Measurements from ENCODE around the gene KIFC3. TPM values are rescaled to one million over a fixed set of nuclear protein-coding genes. Genes with fewer than 3 reads are reported as not detected.
"Not testable (repeated sequence)": the region's sequence is repeated elsewhere in the genome, so short reads cannot be mapped to it uniquely, and the experiment has no call there.

The KIFC3 gene
- total and polyA plus RNA-seq, 5 donors, result 39.9 to 67.5 (median 49.8) TPM

DNA sequence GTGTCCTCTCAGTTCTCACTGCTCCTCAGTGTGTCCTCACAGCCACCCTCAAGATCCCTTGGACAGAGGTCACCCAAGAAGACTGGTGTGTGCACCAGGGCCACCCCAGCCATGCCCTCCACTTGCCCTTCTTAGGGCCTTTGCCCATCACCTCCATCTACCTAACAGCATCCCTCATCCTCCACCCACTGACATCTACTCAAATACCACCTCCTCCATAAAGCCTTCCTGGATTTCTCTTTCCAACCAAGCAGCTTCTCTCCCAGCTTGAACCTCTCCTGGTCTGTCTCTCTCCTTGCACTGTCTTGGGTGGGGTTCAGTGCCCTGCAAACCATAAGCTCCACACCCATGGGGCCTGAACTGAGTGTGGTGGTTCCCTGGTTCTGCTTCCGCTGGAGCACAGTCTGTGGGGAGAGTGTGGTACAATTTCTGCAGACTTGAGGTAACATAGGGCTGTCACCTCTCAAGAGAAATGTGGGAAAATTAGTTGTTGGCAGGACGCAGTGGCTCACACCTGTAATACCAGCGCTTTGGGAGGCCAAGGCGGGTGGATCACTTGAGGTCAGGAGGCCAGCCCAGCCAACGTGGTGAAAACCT lies 52.3 kb downstream of the KIFC3 start:
- ATAC-seq (no peak), DNase-seq (peak in 1 of 3 donors; percentile 14)
- Histone ChIP-seq H3K4me3 (ENCODE audit: low read length) (no peak overlapping the region), H3K4me1 (ENCODE audit: control insufficient read depth, insufficient read depth, low read length) (no peaks in the 10 kb centered on the region), H3K9me3 (ENCODE audit: control insufficient read depth, low read length) (no peaks in the 10 kb centered on the region), H3K27me3 (ENCODE audit: control insufficient read depth, insufficient read depth) (no peaks in the 10 kb centered on the region), H3K27ac (ENCODE audit: low read length) (no peak overlapping the region)
- 90% methylated on average over 5 of the region's 5 CpGs for WGBS
- intact Hi-C loops (cut with DNase I), result loop anchor here in 2 of 4 donors (10.0 kb wide), 2 partner anchors 245 to 255 kb away; partner anchors contain the start of genes USB1 (in 1 of the 2) and ZNF319 (in 1 of the 2)

DNA sequence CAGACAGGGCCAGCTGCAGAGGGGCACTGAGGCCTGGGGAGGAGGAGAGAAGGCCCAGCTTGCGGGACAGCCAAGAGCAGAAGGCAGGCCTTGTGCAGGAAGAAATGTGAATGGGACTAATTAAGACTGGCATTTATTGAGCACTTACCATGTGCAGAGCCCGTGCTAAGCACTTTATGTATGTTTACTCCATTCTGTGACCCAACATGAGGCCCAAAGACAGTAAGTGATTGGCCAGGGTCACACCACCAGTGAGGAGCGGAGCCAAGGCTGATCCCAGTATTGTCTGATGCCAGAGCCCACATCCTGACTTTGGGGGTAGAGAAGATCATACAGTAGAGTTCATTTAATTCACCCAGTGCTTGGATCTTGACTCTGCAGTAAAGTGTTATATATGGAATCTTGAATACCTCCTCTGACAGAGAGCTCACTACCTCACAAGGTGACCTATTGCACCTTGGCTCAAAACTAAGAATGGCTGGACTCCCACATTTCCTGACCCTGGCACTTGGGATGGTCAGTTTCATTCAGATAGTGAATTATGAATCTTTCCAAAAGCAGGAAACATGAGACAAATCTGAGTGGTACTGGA lies 53.1 kb downstream of the KIFC3 start:
- no peaks in the 10 kb centered on the region for H3K27me3 ChIP-seq (ENCODE audit: control insufficient read depth, insufficient read depth)
- H3K9me3 ChIP-seq (ENCODE audit: control insufficient read depth, low read length), result no peaks in the 10 kb centered on the region
- WGBS, result 92% methylated on average over 3 of the region's 3 CpGs
- H3K4me1 ChIP-seq (ENCODE audit: control insufficient read depth, insufficient read depth, low read length), result no peaks in the 10 kb centered on the region
- no peak overlapping the region for H3K4me3 ChIP-seq (ENCODE audit: low read length)
- DNase-seq (no peak), ATAC-seq (no peak)
- intact Hi-C loops (cut with DNase I), result no loop called here
- H3K27ac ChIP-seq (ENCODE audit: low read length), result no peak overlapping the region

DNA sequence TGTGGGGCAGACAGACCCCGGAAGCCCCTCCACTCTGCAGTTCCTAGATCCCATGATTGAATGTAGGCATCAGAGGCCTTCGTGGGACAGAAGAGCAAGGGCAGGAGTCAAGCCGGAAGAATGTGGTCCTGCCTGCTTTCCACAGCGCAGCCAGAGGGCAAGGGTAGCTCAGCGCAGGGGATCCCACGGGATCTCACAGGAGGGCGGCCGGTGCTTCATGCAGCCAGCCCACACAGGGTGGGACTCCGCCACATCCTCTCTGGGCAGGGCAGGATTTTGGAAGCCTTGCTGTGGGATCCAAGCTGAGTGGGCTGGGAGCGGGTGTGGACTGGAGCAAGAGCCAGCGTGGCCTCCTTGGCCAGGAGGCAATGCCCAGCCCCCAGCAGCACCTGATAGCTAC lies 53.7 kb downstream of the KIFC3 start:
- intact Hi-C loops (cut with DNase I), result no loop called here
- ATAC-seq, result peak in 1 of 2 donors; percentile 34
- Histone ChIP-seq H3K9me3 (ENCODE audit: control insufficient read depth, low read length) (no peaks in the 10 kb centered on the region), H3K4me1 (ENCODE audit: control insufficient read depth, insufficient read depth, low read length) (no peaks in the 10 kb centered on the region), H3K27ac (ENCODE audit: low read length) (no peak overlapping the region), H3K4me3 (ENCODE audit: low read length) (no peak overlapping the region), H3K27me3 (ENCODE audit: control insufficient read depth, insufficient read depth) (no peaks in the 10 kb centered on the region)
- peak in 1 of 3 donors; percentile 28 for DNase-seq
- 74% methylated on average over 11 of the region's 11 CpGs for WGBS

DNA sequence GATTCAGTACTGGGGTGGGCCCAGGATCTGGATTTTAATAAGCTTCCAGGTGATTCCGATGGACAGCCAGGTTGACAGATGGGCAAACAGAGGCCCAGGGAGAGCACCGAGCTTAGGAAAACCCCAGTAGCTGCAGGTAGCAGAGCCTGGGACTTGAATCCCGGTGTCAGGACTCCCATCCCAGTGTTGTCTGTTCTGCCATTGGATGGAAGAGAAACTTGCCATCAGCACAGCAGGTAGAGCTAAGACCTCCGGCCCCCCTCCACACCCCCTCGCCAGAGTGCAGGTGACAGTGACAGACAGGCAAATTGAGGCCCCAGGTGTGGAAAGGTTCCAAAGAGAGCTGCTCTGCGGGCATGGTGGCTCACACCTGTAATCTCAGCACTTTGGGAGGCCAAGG lies 54.3 kb downstream of the KIFC3 start:
- no peak for ATAC-seq
- no peaks in the 10 kb centered on the region for H3K27me3 ChIP-seq (ENCODE audit: control insufficient read depth, insufficient read depth)
- no peaks in the 10 kb centered on the region for H3K4me1 ChIP-seq (ENCODE audit: control insufficient read depth, insufficient read depth, low read length)
- no peaks in the 10 kb centered on the region for H3K9me3 ChIP-seq (ENCODE audit: control insufficient read depth, low read length)
- intact Hi-C loops (cut with DNase I), result no loop called here
- H3K4me3 ChIP-seq (ENCODE audit: low read length), result no peak overlapping the region
- WGBS, result 94% methylated on average over 6 of the region's 6 CpGs
- DNase-seq, result no peak
- no peak overlapping the region for H3K27ac ChIP-seq (ENCODE audit: low read length)

DNA sequence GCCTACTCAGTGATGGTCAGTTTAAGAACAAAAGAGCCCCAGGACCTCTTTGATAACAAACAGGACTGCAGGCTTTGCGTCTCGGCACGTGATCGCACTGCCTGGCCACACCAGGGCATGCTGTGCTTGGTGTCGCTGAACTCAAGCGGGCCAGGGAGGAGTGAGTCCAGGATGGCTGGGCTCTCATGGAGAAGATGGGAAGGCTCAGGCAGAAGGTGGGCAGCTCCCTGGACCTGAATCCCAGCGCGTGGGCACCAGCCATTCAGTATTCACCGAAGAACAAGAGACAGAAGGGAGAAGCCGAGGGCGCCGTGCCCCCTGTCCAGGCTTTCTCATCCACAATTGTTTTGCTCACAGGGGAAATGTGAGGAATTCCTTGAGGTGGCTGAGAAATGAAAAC lies 54.8 kb downstream of the KIFC3 start:
- DNase-seq (peak in 1 of 3 donors; percentile 14), ATAC-seq (no peak)
- Histone ChIP-seq H3K27me3 (ENCODE audit: control insufficient read depth, insufficient read depth) (no peaks in the 10 kb centered on the region), H3K9me3 (ENCODE audit: control insufficient read depth, low read length) (no peaks in the 10 kb centered on the region), H3K4me3 (ENCODE audit: low read length) (no peak overlapping the region), H3K4me1 (ENCODE audit: control insufficient read depth, insufficient read depth, low read length) (no peaks in the 10 kb centered on the region), H3K27ac (ENCODE audit: low read length) (no peak overlapping the region)
- intact Hi-C loops (cut with DNase I), result no loop called here
- WGBS, result 93% methylated on average over 12 of the region's 12 CpGs

DNA sequence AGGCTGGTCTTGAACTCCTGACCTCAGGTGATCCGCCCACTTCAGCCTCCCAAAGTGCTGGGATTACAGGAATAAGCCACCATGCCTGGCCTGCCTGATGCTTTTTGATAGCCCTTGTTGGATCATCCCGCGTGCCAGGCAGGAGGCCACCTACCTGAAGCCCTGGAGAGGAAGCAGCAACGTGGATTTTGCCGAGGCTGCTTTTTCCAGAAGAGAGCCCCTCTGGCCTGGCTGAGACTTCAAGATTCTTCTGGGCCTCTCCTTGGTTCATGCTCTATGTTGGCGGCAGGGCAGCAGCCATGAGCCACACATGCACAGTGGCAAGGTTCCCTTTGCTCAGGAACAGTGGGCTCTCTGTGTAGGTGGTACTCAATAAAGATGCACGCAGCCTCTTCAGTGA lies 55.2 kb downstream of the KIFC3 start:
- peak in 1 of 3 donors; percentile 14 for DNase-seq
- Histone ChIP-seq H3K27me3 (ENCODE audit: control insufficient read depth, insufficient read depth) (no peaks in the 10 kb centered on the region), H3K27ac (ENCODE audit: low read length) (no peak overlapping the region), H3K4me1 (ENCODE audit: control insufficient read depth, insufficient read depth, low read length) (no peaks in the 10 kb centered on the region), H3K4me3 (ENCODE audit: low read length) (no peak overlapping the region), H3K9me3 (ENCODE audit: control insufficient read depth, low read length) (no peaks in the 10 kb centered on the region)
- 91% methylated on average over 7 of the region's 7 CpGs for WGBS
- no peak for ATAC-seq
- intact Hi-C loops (cut with DNase I), result no loop called here

DNA sequence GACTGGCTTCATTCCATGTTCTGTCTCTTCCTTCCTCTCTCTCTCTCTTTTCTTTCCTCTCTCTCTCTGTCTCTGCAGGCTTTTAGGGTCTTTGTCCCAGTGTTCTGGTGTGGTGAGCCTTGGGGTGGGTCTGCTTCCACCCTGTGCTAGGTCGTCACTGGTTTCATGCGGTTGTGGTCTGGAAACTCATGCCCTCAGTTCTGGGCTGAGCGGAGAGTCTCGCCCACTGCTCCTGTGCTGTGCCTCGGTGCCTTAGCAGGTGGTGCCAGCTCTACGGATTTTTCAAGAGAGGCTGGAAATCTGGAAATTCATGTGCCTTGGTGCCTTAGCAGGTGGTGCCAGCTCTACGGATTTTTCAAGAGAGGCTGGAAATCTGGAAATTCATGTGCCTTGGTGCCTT lies 56.0 kb downstream of the KIFC3 start:
- H3K9me3 ChIP-seq (ENCODE audit: control insufficient read depth, low read length); intact Hi-C loops (cut with DNase I); ATAC-seq; H3K4me3 ChIP-seq (ENCODE audit: low read length); H3K27ac ChIP-seq (ENCODE audit: low read length); H3K27me3 ChIP-seq (ENCODE audit: control insufficient read depth, insufficient read depth); DNase-seq; H3K4me1 ChIP-seq (ENCODE audit: control insufficient read depth, insufficient read depth, low read length): not testable (repeated sequence)
- WGBS, result 95% methylated on average over 7 of the region's 7 CpGs

DNA sequence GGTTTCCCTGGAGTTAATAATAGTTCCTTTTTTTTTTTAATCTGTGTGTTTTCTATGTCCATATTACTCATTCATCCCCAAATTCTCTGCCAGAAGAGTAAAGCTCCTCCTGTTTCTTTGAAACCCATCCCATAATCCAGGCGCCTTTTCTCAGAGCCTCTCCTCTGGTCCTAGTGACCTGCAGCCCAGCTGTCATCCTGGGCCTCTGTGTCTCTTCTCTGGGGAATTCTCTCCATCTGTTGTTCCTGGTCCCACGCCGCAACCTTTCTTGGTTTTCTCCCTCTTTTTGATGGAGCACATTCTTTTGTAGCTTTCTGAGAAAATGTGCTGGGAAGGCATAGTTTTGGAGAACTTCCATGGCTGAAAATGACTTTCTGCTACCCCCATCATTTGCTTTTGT lies 56.5 kb downstream of the KIFC3 start:
- Histone ChIP-seq H3K4me1 (ENCODE audit: control insufficient read depth, insufficient read depth, low read length) (no peaks in the 10 kb centered on the region), H3K9me3 (ENCODE audit: control insufficient read depth, low read length) (no peaks in the 10 kb centered on the region), H3K4me3 (ENCODE audit: low read length) (no peak overlapping the region), H3K27me3 (ENCODE audit: control insufficient read depth, insufficient read depth) (no peaks in the 10 kb centered on the region), H3K27ac (ENCODE audit: low read length) (no peak overlapping the region)
- intact Hi-C loops (cut with DNase I), result no loop called here
- DNase-seq (no peak), ATAC-seq (no peak)
- WGBS, result 97% methylated on average over 3 of the region's 3 CpGs

DNA sequence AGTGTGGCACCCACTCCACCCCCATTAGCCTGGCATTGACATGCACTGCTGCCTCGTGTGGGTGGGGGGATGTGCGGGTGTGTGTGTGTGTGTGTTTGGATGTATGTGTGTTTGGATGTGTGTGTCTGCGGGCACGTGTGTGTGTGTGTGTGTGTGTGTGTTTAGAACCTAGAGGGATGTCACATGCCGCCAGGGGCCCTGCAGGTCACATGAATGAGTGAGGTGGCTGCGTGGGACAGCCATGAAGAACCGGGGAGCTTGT lies 57.7 kb downstream of the KIFC3 start:
- intact Hi-C loops (cut with DNase I), result no loop called here
- ATAC-seq (no peak), DNase-seq (no peak)
- Histone ChIP-seq H3K27me3 (ENCODE audit: control insufficient read depth, insufficient read depth) (no peaks in the 10 kb centered on the region), H3K4me1 (ENCODE audit: control insufficient read depth, insufficient read depth, low read length) (no peaks in the 10 kb centered on the region), H3K4me3 (ENCODE audit: low read length) (no peak overlapping the region), H3K27ac (ENCODE audit: low read length) (no peak overlapping the region), H3K9me3 (ENCODE audit: control insufficient read depth, low read length) (no peaks in the 10 kb centered on the region)
- WGBS, result 91% methylated on average over 7 of the region's 7 CpGs

DNA sequence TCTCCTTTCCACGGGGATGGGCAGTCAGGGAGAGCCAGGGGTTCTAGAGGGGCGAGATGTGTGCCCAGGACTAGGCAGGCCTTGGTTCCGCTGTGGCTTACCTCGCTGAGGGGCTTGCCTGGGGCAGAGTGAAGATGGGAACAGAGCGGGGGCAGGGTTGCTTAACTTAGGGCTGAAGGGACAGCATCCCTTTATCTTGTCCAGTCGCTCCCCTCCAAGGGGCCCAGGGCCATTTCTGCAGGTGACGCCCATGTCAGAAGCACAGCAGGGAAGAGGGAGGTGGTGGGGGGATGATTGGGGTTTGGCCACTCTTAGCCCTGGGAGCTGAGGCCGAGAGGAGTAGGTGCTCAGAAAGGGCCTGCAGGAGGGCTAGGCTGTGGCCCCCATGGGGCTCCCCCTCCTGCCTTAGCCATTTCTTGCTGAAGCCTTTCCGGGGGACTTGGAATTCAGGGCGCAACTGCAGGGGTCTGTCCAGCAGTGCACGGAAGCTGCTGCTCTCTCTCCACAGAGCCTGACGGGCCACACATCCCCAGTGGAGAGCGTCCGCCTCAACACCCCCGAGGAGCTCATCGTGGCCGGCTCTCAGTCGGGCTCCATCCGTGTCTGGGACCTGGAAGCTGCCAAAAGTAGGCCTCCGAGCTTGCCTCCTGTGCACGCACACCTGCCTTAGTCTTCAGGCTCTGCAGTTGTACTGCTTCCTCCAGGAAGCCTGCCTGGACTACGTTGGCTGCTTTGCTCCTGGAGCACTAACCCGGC lies 58.2 kb downstream of the KIFC3 start:
- intact Hi-C loops (cut with DNase I), result no loop called here
- Histone ChIP-seq H3K9me3 (ENCODE audit: control insufficient read depth, low read length) (no peaks in the 10 kb centered on the region), H3K27ac (ENCODE audit: low read length) (no peak overlapping the region), H3K4me1 (ENCODE audit: control insufficient read depth, insufficient read depth, low read length) (no peaks in the 10 kb centered on the region), H3K4me3 (ENCODE audit: low read length) (no peak overlapping the region), H3K27me3 (ENCODE audit: control insufficient read depth, insufficient read depth) (no peaks in the 10 kb centered on the region)
- DNase-seq (peak in 1 of 3 donors; percentile 27), ATAC-seq (no peak)
- 91% methylated on average over 23 of the region's 23 CpGs for WGBS

DNA sequence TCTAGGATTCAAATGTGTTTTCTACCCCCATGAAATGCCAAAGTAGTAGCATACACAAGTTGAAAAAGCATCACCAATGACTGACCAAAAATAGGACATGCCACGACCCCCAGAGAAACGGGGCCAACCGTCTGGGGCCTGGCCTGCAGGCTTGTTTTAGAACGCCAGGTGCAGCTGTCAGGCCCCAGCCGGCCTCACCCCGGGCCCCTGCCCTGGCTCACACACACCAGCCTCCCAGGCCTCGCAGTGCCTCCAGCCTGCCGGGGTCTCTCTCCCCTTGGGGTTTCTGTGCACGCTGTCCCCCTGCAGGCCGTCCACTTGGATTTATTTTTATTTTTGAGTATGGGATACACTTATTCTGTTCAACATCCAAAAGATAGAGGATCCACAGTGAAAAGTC lies 58.8 kb downstream of the KIFC3 start:
- WGBS, result 79% methylated on average over 10 of the region's 10 CpGs
- no peak for ATAC-seq
- DNase-seq, result peak in 1 of 3 donors; percentile 41
- Histone ChIP-seq H3K4me1 (ENCODE audit: control insufficient read depth, insufficient read depth, low read length) (no peaks in the 10 kb centered on the region), H3K27ac (ENCODE audit: low read length) (no peak overlapping the region), H3K4me3 (ENCODE audit: low read length) (no peak overlapping the region), H3K9me3 (ENCODE audit: control insufficient read depth, low read length) (no peaks in the 10 kb centered on the region), H3K27me3 (ENCODE audit: control insufficient read depth, insufficient read depth) (no peaks in the 10 kb centered on the region)
- intact Hi-C loops (cut with DNase I), result no loop called here
